ENCODE results near the gene ARHGEF2.
"Not testable (repeated sequence)": the region's sequence is repeated elsewhere in the genome, so short reads cannot be mapped to it uniquely, and the experiment has no call there.

Gene ARHGEF2

GRCh38 chr1:155942578-155943141, 35.7 kb downstream of the ARHGEF2 start:
- no peak for DNase-seq (ENCODE audit: low read depth)

GRCh38 chr1:155941845-155942531, 36.4 kb downstream of the ARHGEF2 start:
- DNase-seq (ENCODE audit: low read depth): no peak

GRCh38 chr1:155940993-155941844, 37.1 kb downstream of the ARHGEF2 start, which contains the start of gene RXFP4:
Gene RXFP4, plus strand, starts transcription at chr1:155941638. Its CDS starts 72 bp downstream, at chr1:155941710.
- peak; percentile 71 for DNase-seq (ENCODE audit: low read depth)

- DNase-seq (ENCODE audit: low read depth): peak; percentile 53
These were observed 37.8 kb downstream of the ARHGEF2 start for GRCh38 chr1:155940482-155940992.

GRCh38 chr1:155938220-155938627, 40.1 kb downstream of the ARHGEF2 start:
- peak; percentile 53 for DNase-seq (ENCODE audit: low read depth)

- DNase-seq (ENCODE audit: low read depth): no peak
These were observed 43.3 kb downstream of the ARHGEF2 start for GRCh38 chr1:155934936-155935590.

GRCh38 chr1:155934097-155934935, 44.0 kb downstream of the ARHGEF2 start, which contains the start of gene KHDC4:
Gene KHDC4, minus strand, starts transcription at chr1:155934413. Its CDS starts 40 bp downstream, at chr1:155934373.
- DNase-seq (ENCODE audit: low read depth): peak; percentile 97

- DNase-seq (ENCODE audit: low read depth): no peak
These were observed 44.7 kb downstream of the ARHGEF2 start for GRCh38 chr1:155933591-155934096.

GRCh38 chr1:155932487-155932886, 45.9 kb downstream of the ARHGEF2 start:
- DNase-seq (ENCODE audit: low read depth): no peak

- DNase-seq (ENCODE audit: low read depth): no peak
These were observed 46.3 kb downstream of the ARHGEF2 start for GRCh38 chr1:155932081-155932480.

GRCh38 chr1:155931332-155932038, 46.9 kb downstream of the ARHGEF2 start:
- DNase-seq (ENCODE audit: low read depth): no peak

- not testable (repeated sequence) for DNase-seq (ENCODE audit: low read depth)
These were observed 47.6 kb downstream of the ARHGEF2 start for GRCh38 chr1:155930725-155931124.

GRCh38 chr1:155929057-155929456, 49.3 kb downstream of the ARHGEF2 start:
- no peak for DNase-seq (ENCODE audit: low read depth)

GRCh38 chr1:155925506-155925905, 52.8 kb downstream of the ARHGEF2 start:
- DNase-seq (ENCODE audit: low read depth): no peak

GRCh38 chr1:155920717-155921116, 57.6 kb downstream of the ARHGEF2 start:
- no peak for DNase-seq (ENCODE audit: low read depth)

GRCh38 chr1:155919801-155920200, 58.5 kb downstream of the ARHGEF2 start:
- no peak for DNase-seq (ENCODE audit: low read depth)

- DNase-seq (ENCODE audit: low read depth): no peak
These were observed 59.7 kb downstream of the ARHGEF2 start for GRCh38 chr1:155918660-155919059.

GRCh38 chr1:155913969-155914757, 64.2 kb downstream of the ARHGEF2 start:
- DNase-seq (ENCODE audit: low read depth): no peak

- DNase-seq (ENCODE audit: low read depth): no peak
These were observed 66.3 kb downstream of the ARHGEF2 start for GRCh38 chr1:155912056-155912536.
